BLaER1 (cell line): ENCODE results near the gene HES3.

ENCODE experiments used
- H3K27ac ChIP-seq: shearing (Covaris generic); formaldehyde crosslinking; 2 replicates; pipeline ENCODE4 v1.8.1; 2022
- H3K27me3 ChIP-seq: shearing (Covaris generic); formaldehyde crosslinking; 2 replicates; pipeline ENCODE4 v1.8.1; 2022
- H3K36me3 ChIP-seq: shearing (Covaris generic); formaldehyde crosslinking; 2 replicates; pipeline ENCODE4 v1.8.1; 2022
- H3K4me1 ChIP-seq: shearing (Covaris generic); formaldehyde crosslinking; 2 replicates; pipeline ENCODE4 v1.8.1; 2022
- H3K4me2 ChIP-seq: shearing (Covaris generic); formaldehyde crosslinking; 2 replicates; pipeline ENCODE4 v1.8.1; 2022
- H3K4me3 ChIP-seq: shearing (Covaris generic); formaldehyde crosslinking; 2 replicates; pipeline ENCODE4 v1.8.1; 2022
- H3K9ac ChIP-seq: shearing (Covaris generic); formaldehyde crosslinking; 2 replicates; pipeline ENCODE4 v1.8.1; 2022
- H3K9me3 ChIP-seq: shearing (Covaris generic); formaldehyde crosslinking; 2 replicates; pipeline ENCODE4 v1.8.1; 2022
- H4K20me1 ChIP-seq: shearing (Covaris generic); formaldehyde crosslinking; 2 replicates; pipeline ENCODE4 v1.8.1; 2022
- Cebpa-rat ChIP-seq: shearing (Covaris generic); IDR thresholded peaks from 2 replicates; pipeline ENCODE4 v1.8.1; 2022

Gene HES3

GRCh38 chr1:6235296-6235677 is 8.7 kb upstream of the HES3 start:
- Histone ChIP-seq H3K4me3 (peak overlapping the region; percentile 85), H4K20me1 (peaks cover 19% of the 10 kb centered on the region; the same call in 1 of the 2 replicates), H3K9ac (peak overlapping the region; percentile 95), H3K4me2 (peak overlapping the region; percentile 96), H3K27me3 (peaks cover 6% of the 10 kb centered on the region), H3K4me1 (peaks cover 46% of the 10 kb centered on the region), H3K9me3 (0 out of 2 replicates have a peak, but pooled peaks cover 5% of the 10 kb centered on the region), H3K27ac (peak overlapping the region; percentile 90), H3K36me3 (peaks cover 42% of the 10 kb centered on the region)
- no peak for TF ChIP-seq Cebpa-rat

DNA sequence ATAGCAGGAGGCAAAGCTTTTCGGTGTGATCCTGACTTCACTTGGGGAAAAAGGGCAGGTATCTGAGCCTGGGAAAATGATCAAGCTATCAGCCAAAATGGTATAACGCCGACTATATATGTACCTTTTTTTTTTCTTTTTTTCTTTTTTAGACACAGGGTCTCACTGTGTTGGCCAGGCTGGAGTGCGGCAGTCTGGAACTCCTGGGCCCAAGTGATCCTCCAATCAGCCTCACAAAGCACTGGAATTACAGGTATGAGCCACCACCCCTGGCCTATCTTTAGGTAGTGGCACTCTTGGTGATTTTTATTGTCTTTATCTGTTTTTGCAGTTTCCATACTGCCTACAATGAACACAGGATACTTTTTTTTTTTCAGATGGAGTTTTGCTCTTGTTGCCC is 6.9 kb upstream of the HES3 start:
- Histone ChIP-seq H3K27me3 (peaks cover 24% of the 10 kb centered on the region), H3K27ac (no peak overlapping the region), H3K4me2 (no peak overlapping the region), H4K20me1 (peaks cover 13% of the 10 kb centered on the region), H3K4me1 (peaks cover 64% of the 10 kb centered on the region), H3K9ac (no peak overlapping the region), H3K4me3 (no peak overlapping the region), H3K9me3 (0 out of 2 replicates have a peak, but pooled peaks cover 5% of the 10 kb centered on the region), H3K36me3 (peaks cover 24% of the 10 kb centered on the region)
- no peak for TF ChIP-seq Cebpa-rat

DNA sequence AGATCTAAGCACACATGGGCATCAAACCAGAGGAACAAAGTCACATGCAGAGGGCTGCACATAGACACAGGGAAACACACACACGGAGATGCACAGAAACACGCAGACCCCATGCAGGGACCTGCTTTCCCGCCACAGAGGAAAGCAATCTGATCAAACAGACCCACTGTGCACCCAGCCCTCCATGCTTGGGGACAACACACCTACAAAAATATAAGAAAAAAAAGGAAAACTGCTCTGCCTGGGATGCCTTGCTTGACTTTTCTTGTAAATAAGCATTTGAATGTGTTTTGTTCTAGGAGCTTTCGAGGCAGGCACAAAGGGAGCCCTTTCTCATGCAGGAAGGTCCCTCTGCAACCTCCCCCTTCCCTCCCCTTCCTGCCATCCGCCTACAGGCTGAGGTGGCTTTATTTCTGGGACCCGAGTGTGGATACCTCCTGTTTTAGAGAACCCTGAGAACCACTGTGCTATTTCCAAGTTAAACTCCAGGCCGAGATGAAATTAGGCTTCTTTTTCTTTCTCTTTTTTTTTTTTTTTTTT is 4.7 kb upstream of the HES3 start:
- Histone ChIP-seq H3K9ac (no peak overlapping the region), H3K36me3 (peaks cover 2% of the 10 kb centered on the region), H3K4me3 (no peak overlapping the region), H4K20me1 (peaks cover 16% of the 10 kb centered on the region), H3K27me3 (peaks cover 46% of the 10 kb centered on the region), H3K4me1 (peaks cover 81% of the 10 kb centered on the region), H3K4me2 (peak overlapping the region; percentile 65), H3K9me3 (0 out of 2 replicates have a peak, but pooled peaks cover 5% of the 10 kb centered on the region), H3K27ac (no peak overlapping the region)
- no peak for TF ChIP-seq Cebpa-rat

- Histone ChIP-seq H3K9ac (no peak overlapping the region), H3K36me3 (no peaks in the 10 kb centered on the region), H3K27me3 (peaks cover 51% of the 10 kb centered on the region), H3K4me2 (peak overlapping the region; percentile 94; the same call in 1 of the 2 replicates), H3K27ac (no peak overlapping the region), H4K20me1 (peaks cover 9% of the 10 kb centered on the region), H3K9me3 (0 out of 2 replicates have a peak, but pooled peaks cover 5% of the 10 kb centered on the region), H3K4me1 (peaks cover 78% of the 10 kb centered on the region), H3K4me3 (no peak overlapping the region)
- no peak for TF ChIP-seq Cebpa-rat
These were observed 3.8 kb upstream of the HES3 start for GRCh38 chr1:6239950-6240768.

- no peak for TF ChIP-seq Cebpa-rat
- peak overlapping the region; percentile 18 for H3K9ac ChIP-seq
- H3K9me3 ChIP-seq: 0 out of 2 replicates have a peak, but pooled peaks cover 5% of the 10 kb centered on the region
- no peak overlapping the region for H3K27ac ChIP-seq
- peak overlapping the region; percentile 94 for H3K4me2 ChIP-seq
- H3K4me3 ChIP-seq: peak overlapping the region; percentile 60
- H3K27me3 ChIP-seq: peaks cover 62% of the 10 kb centered on the region
- H3K36me3 ChIP-seq: no peaks in the 10 kb centered on the region
- H3K4me1 ChIP-seq: peaks cover 85% of the 10 kb centered on the region
- H4K20me1 ChIP-seq: peaks cover 21% of the 10 kb centered on the region
These were observed 2.7 kb upstream of the HES3 start for GRCh38 chr1:6241107-6241886.

DNA sequence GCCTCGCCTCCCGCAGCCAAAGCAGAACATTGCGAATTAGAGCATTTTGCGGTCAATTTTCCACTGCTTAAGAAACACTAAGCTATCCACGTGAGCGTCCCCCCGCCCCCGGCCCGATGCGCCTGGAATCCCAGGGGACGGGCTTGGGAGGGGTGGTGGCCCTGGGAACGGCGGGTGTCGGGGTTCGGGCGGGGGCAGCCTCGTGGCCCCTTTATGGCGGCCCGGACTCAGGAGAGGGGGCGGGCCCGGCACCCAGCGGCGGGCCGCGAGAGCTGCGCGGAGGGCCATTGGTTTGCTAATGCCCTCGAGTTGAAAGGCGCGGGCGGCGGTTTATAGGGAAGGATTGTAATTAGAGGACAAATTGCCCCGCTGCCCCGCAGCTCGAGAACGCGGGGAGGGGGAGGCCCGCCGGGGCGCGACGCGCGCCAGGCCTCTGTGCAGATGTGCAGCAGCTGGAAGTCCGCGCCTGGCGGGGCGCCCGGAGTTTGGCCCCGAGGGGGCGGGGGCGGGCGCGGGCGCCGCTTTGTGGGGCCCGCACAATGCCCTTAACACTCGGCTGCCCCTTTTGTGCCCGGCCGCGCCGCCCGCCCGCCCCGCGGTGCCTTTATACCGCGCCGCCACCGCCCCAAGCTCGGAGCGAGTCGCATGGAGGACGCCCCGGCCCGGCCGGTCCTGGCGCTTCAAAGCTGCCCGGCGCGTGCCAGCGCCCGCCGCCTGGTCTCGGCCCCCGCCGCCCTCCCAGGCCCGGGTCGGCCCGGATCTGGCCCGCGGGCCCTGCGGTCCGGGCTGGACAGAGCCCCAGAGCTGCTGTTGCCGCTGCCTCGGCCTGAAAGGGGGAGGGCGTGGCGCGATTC is 1.9 kb upstream of the HES3 start:
- peaks cover 29% of the 10 kb centered on the region for H4K20me1 ChIP-seq
- H3K27ac ChIP-seq: no peak overlapping the region
- H3K4me1 ChIP-seq: peaks cover 91% of the 10 kb centered on the region
- no peak for TF ChIP-seq Cebpa-rat
- H3K9me3 ChIP-seq: no peaks in the 10 kb centered on the region
- no peaks in the 10 kb centered on the region for H3K36me3 ChIP-seq
- peak overlapping the region; percentile 60 for H3K4me3 ChIP-seq
- H3K27me3 ChIP-seq: peaks cover 70% of the 10 kb centered on the region
- H3K4me2 ChIP-seq: peak overlapping the region; percentile 94
- H3K9ac ChIP-seq: peak overlapping the region; percentile 18; the same call in 1 of the 2 replicates

- no peak for TF ChIP-seq Cebpa-rat
- Histone ChIP-seq H3K27ac (no peak overlapping the region), H3K4me2 (peak overlapping the region; percentile 94), H3K9ac (no peak overlapping the region), H4K20me1 (peaks cover 40% of the 10 kb centered on the region), H3K4me3 (peak overlapping the region; percentile 36; the same call in 1 of the 2 replicates), H3K9me3 (no peaks in the 10 kb centered on the region), H3K27me3 (peaks cover 77% of the 10 kb centered on the region), H3K36me3 (no peaks in the 10 kb centered on the region), H3K4me1 (peaks cover 93% of the 10 kb centered on the region)
These were observed 735 bp upstream of the HES3 start for GRCh38 chr1:6243053-6243834.

GRCh38 chr1:6244401-6245049 is 546 bp downstream of the HES3 start:
- Histone ChIP-seq H3K4me1 (peaks cover 93% of the 10 kb centered on the region), H3K4me3 (no peak overlapping the region), H3K36me3 (no peaks in the 10 kb centered on the region), H3K9me3 (no peaks in the 10 kb centered on the region), H3K9ac (no peak overlapping the region), H3K27me3 (peaks cover 89% of the 10 kb centered on the region), H4K20me1 (peaks cover 53% of the 10 kb centered on the region), H3K4me2 (peak overlapping the region; percentile 94), H3K27ac (no peak overlapping the region)
- no peak for TF ChIP-seq Cebpa-rat
